HuH-7.5 (cell line): ENCODE data around the gene ITGBL1.

Experiments
- DNase-seq: peaks from one replicate; pipeline ENCODE4 v3.0.0; 2011; ENCODE audit warnings: low spot score

ITGBL1 gene

DNA sequence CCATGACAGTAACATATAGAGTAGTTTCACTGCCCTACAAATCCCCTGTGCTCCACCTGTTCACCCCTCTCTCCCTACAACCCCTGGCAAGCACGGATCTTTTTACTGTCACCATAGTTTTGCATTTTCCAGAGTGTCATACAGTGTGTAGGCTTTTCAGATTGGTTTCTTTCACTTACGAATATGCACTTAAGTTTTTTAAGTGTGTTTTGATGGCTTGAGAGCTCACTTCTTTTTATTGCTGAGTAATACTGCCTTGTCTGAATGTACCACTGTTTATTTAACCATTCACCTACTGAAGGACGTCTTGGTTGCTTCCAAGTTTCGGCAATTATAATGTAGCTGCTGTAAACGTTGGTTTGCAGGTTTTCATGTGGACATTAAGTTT is 175.1 kb downstream of the ITGBL1 start:
- no peak for DNase-seq

DNA sequence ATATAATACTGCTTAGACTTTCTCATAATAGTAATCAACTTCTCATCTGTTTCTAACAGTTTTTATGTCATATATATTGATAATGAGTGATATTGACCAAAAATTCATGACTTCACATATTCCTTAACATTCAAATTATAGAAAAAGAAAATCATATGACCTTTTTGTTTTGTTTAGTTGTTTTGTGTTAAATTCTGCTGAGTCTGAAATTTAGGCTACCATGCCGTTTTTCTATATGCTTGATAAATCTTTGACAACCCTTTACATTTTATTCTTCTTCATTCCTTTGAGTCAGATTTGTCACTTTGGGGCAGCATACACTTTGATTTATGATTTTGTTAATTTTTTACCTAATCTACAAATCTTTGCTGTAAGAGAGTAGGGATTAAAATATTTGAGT is 176.4 kb downstream of the ITGBL1 start:
- no peak for DNase-seq

- DNase-seq = no peak
These were observed 178.9 kb downstream of the ITGBL1 start for GRCh38 chr13:101631395-101631794.

- DNase-seq = no peak
These were observed 181.7 kb downstream of the ITGBL1 start for GRCh38 chr13:101634142-101634541.

- no peak for DNase-seq
These were observed 187.2 kb downstream of the ITGBL1 start for GRCh38 chr13:101639711-101640110.

DNA sequence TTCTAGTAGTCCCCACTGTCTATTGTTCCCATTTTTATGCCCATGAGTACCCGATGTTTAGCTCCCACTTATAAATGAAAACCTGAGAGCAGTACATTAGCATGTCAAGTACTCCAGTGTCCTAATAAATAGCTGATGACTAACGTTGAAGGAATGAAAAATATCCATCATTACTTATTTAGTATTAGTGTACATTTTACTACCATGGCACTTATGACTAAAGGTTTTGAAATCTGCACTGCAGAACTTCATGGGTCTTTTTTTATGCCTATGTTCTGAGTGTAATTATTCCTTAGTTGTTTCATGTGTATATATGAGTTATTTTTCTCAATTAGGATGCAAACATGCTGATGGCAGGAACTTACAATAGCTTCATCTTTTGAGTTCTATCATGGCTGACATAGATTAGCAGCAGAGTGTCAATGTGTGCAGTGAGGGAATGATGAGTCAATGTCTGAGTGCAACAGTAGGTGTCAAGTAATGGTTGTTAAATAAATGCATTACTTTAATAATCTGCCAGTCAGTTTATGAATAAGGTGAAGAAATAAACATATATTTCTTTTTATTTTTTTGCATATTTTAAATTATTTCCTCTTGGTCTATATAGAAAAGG is 188.4 kb downstream of the ITGBL1 start:
- no peak for DNase-seq

DNA sequence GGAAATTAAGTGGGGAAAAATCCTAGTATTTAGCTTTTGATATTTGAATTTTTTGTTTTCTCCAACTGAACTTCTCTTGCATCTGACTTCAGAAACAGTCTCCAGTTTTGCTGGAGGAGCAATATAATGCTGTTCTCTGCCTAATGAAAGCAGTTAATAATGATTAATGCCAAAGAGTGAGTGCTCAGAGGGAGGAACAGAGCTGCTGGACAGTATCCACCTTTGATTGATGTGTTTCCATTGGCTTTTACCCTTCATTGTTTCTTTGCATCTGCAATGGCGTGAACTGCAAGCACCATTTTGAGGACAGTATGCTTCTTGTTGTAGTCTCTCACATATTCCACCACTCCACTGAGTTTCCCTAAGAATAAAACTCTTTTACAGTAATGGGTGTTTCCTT is 193.4 kb downstream of the ITGBL1 start:
- no peak for DNase-seq

DNA sequence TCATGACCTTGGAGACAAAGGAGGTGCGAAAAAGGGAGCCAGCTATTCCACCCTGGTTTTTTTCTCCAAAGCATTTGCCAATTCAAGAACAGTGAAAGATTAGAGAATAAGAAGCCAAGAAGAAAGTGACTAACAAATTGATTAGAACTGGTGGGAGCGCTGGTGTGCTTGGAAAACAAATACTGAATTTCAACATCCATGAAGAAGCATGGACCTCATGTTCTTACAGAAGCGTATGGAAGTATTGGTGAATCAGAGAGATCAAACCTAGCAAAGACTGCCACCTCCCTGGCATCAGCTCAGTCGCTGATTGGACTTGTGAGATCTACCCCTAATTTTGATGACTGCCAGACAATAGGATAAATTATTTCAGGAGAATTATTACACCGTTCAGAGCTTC is 195.3 kb downstream of the ITGBL1 start:
- no peak for DNase-seq

DNA sequence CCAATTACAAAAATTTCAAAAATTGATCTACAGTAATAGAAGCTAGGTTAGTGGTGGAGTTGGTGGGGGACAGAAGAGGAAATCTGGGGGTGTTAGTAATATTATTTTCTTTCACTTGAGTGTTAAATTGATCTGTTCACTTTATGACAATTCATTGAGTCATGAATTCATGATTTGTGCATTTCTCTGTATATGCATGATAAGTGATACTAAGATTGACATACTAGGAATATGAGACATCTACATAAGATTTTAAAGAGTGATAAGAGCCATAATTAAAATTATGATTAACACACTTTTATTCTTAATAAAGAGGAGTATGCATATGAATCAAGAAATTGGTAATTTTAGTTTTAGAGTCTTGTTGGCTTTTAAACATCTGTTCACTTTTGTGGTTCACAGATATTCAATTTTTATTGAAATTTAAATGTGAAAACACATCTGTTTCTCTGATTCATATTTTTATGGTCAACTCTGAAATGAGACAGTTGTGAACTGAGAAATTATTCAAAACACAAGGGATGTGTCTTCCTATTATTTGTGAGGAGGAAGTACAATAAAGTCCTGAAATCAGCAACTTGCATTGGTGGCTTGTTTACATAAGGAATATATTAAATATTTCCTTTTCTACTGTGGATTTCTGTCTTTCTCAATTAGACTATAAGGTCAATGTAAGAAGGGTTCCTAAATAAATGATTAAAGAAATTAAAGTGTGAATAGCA is 196.5 kb downstream of the ITGBL1 start:
- DNase-seq = no peak

- no peak for DNase-seq
These were observed 197.1 kb downstream of the ITGBL1 start for GRCh38 chr13:101649488-101650126.

DNA sequence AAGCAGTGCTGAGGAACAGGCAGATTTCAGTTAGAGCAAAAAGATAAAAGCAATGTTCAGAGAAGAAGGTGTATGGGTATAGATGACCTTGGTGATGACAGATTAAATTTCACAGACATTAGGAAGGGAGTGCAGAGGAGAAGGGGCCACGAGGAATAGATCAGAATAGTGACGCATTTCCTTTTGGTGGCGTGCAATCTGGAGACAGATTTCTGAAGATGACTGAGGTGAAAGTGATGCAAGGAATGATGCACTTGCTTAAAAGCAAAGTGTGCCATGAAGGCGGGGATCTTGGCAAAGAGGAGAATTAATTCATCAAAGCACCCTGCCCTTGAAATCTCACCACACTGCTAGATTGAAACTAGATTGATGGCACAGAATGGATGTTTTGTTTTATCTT is 202.4 kb downstream of the ITGBL1 start:
- no peak for DNase-seq

GRCh38 chr13:101655435-101655834 is 203.0 kb downstream of the ITGBL1 start:
- no peak for DNase-seq

DNA sequence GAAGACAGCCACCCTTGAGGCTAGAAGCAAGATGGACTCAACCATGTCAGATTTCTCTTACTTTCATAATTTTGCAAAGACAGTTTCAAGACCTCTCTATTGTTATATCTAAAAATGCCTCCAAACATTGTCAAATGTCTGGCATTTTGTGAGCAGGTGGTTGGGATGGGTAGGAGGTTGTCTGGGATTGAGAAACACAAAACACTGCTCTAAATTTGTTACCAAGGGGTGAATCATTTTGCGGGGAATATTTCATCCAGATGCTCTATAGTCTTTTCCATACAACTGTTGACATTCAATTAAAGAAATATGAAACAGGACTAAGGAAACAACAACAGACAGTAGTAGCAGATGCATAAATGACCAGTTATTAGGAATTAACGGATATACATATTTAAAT is 208.2 kb downstream of the ITGBL1 start:
- DNase-seq = no peak

GRCh38 chr13:101661839-101662238 is 209.4 kb downstream of the ITGBL1 start:
- DNase-seq = no peak

DNA sequence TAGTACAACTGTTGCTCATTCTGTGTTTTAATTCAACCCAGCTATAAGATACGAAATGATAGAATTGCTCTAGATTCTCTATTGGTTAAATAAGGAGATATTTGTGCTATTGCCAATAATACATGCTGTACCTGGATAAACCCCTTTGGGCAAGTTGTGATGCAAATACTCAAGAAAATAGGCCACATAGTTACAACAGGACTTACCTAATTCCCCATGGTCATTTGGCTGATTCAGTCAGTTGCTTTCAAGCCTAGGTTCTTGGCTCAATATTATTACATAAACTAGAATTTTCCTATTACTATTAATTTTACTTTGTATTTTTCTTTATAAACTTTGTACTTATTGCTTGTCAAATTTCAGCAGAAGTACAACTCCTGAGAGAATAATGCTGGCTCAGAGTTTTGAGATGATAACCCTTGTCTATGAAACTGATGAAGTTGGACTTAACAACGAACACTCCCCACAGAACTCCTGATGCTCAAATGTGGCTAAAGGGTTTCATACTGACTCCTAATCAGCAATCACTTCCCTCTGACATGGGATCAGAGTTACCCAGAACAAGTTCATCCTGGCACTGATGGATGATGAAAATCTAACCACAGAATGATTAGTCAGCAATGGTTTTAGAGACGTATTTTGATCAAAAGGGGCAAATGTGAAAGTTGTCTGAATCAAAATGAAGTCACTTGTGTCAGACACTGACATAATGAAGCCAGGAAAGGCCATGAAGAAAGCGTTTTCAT is 221.1 kb downstream of the ITGBL1 start:
- no peak for DNase-seq

DNA sequence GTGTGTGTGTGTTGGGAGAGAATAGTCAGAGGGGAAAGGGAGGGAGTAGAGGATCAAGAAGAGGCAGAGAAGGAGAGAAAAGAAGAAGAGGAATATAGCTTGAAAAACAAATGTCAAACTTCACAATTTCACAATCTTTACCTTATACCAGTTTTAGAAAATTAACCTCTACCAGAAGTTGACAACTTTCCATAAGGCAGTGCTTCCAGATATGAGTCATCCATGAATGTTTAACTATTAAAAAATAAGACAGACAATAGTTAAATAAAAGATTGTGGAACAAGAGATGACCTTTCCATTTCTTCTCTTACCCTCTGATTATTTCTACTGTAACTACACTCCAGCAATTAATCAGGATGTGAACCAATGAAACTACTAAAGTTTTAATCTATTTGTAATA is 229.4 kb downstream of the ITGBL1 start:
- no peak for DNase-seq

DNA sequence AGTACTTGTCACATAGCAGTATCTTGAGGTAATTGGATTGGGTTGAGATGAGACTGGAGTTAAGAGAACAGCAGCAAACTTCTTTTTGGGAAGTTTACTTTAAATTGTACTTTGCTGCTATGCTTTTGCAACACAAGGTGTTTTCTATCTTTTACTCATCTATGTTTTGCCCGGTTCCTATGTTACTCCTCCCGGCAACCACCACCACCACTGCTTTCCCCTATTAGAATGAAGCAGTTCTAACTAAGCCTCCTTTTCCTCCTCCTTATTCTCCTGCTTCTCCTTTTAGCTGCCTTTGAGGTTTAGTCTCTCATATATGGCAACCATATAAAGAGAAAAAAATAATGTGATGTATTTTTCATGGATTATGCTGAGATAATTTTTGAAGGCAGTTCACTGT is 233.5 kb downstream of the ITGBL1 start:
- DNase-seq = no peak

GRCh38 chr13:101690871-101691270 is 238.4 kb downstream of the ITGBL1 start:
- DNase-seq = no peak

DNA sequence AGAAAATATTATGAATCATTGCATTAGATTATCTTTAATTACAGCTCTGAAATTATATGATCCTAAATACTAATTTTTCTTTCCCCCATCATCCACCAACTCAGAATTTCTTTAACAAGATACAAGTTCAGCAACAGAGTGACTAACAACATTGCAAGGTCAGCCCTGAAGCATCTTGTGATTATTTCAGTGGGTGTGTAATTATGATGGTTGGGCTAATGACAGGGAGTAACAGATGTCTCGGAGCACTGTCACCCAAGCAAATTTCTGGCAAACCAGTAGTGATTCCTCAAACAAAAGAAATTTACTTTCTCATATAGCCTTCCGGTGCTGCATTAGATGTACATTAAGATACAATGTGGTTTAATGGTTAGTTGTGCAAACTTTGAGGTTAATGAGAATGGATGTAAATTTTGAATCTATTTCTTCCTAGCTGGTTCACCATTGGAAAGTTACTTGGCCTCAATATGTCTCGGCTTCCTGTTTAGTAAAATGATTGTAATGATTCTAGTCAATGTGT is 238.9 kb downstream of the ITGBL1 start:
- DNase-seq = no peak

- no peak for DNase-seq
These were observed 243.5 kb downstream of the ITGBL1 start for GRCh38 chr13:101695870-101696516.

GRCh38 chr13:101697745-101698144 is 245.3 kb downstream of the ITGBL1 start:
- DNase-seq = no peak

GRCh38 chr13:101698400-101698799 is 245.9 kb downstream of the ITGBL1 start:
- no peak for DNase-seq
